Thoracic aorta (tissue), 2 donors: ENCODE measurements around the gene PHF23. TPM values are rescaled to one million over a fixed set of nuclear protein-coding genes. Genes with fewer than 3 reads are reported as not detected.

Experiments
- ATAC-seq: fragments of 150-250 bp; one replicate; pipeline ENCODE4 v1.8.0; 2017; ENCODE audit warnings: low read depth; ENCODE audit not compliant: insufficient number of reproducible peaks, low FRiP score
- DNase-seq: peaks from one replicate; pipeline ENCODE4 v3.0.0-alpha.2; 2020; ENCODE audit warnings: low spot score
- H3K27ac ChIP-seq, 2 donors: fragments of 200-600 bp; sonication (generic); 1 replicate in 1 of 2; 2 replicates in 1 of 2; pipeline ENCODE4 v1.5.1; 2016; ENCODE audit warnings: mild to moderate bottlenecking in 2 of 2, moderate library complexity in 2 of 2
- H3K27me3 ChIP-seq: fragments of 200-600 bp; sonication (generic); replicated peaks from 2 replicates; pipeline ENCODE4 v1.6.0; 2016; ENCODE audit warnings: mild to moderate bottlenecking; ENCODE audit not compliant: insufficient read depth
- H3K36me3 ChIP-seq: fragments of 200-600 bp; sonication (generic); one replicate; pipeline ENCODE4 v1.5.1; 2016
- H3K4me1 ChIP-seq, 2 donors: fragments of 200-600 bp; sonication (generic); 1 replicate in 1 of 2; 2 replicates in 1 of 2; pipeline versions ENCODE4 v1.5.1 to v1.6.0; 2016; ENCODE audit warnings: low read depth in 2 of 2, mild to moderate bottlenecking in 1 of 2; ENCODE audit not compliant: control insufficient read depth in 1 of 2
- H3K4me3 ChIP-seq: fragments of 200-600 bp; sonication (generic); 2 replicates; pipeline ENCODE4 v1.5.1; 2016; ENCODE audit warnings: mild to moderate bottlenecking
- H3K9me3 ChIP-seq: fragments of 200-600 bp; sonication (generic); 2 replicates; pipeline ENCODE4 v1.5.1; 2016
- total RNA-seq, 2 donors: library from RNA; depleted of rRNA; stranded (reverse); fragments of >200 nt; gene quantifications; one replicate each; pipeline versions ENCODE4 v1.1.0 to v1.2.3, GENCODE V29; 2016
- TF ChIP-seq, protein P1 (sequence below): fragments of 200-600 bp; sonication (generic); IDR thresholded peaks from one replicate; pipeline ENCODE4 v1.5.1; 2019; ENCODE audit warnings: antibody characterized with exemption

The PHF23 gene
- total RNA-seq, 2 donors from 2014 or later: 25.1 to 44.7 TPM

DNA sequence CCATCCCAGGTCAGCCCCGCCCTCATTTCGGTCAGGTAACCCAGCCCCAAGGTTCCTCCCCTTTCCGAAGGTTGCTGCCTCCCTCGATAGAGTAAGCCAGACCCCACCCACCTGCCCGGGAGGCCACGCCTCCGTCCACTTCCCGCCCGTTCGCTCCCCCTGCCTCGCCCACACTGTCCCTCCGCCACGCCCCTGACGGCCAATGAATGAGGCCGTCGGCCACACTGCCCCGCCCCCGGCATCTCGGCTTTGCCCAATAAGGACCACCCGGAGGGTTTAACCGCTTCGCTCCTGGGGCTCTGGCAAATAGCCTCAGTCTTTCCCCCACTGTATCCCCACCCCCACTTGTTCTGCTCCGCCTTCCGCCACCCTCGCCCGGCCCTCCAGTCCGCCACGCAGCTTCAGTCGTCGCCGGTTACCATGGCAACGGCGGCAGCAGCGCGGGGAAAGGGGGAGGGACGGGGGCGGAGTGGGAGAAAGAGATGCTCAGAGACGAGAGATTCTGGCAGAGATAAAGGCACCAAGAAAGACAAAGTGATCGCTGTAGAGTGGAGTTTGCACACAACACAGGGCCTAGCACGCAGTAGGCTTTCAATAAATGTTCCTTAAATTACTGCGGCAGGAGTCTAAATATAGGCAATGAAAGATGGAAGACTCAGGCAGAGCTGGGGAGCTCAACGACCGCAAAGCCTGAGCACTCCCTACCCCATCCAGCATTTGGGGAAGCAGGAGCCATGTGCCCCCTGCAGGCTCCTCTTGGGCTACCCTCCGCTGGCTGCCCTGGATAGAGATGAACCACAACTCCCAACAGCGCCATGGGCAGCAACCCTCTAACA, 24.7 kb downstream of the PHF23 start:
- H3K4me1 ChIP-seq: peaks cover 29 to 44% of the 10 kb centered on the region in 2 donors
- peak; percentile 57 for ATAC-seq

DNA sequence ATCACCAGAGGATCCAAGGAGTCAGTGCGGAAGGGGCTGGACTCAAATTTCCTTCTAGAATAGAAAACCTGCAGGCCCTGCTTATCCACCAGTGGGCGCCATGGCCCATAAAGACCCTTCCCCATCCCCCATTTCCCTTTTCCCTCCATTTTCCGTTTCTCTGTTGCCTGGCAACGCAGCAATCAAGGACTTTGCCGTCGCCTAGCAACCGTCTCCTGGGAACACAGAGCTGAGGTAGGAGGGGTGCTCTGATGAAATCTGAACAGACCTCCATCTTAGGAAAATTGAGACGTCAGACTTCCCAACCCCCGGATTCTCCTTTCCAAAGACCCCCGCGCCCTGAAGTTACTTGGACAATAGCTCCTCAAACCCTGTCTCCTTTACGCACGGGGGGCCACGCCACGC, 25.4 kb downstream of the PHF23 start:
- Histone ChIP-seq H3K9me3 (no peaks in the 10 kb centered on the region), H3K27ac (peak overlapping the region in 1 of 2 donors; percentile 61), H3K4me1 (peaks cover 29 to 38% of the 10 kb centered on the region in 2 donors), H3K4me3 (peak overlapping the region; percentile 84), H3K36me3 (no peaks in the 10 kb centered on the region), H3K27me3 (no peaks in the 10 kb centered on the region)
- peak; percentile 33 for ATAC-seq
- TF ChIP-seq, protein P1, sequence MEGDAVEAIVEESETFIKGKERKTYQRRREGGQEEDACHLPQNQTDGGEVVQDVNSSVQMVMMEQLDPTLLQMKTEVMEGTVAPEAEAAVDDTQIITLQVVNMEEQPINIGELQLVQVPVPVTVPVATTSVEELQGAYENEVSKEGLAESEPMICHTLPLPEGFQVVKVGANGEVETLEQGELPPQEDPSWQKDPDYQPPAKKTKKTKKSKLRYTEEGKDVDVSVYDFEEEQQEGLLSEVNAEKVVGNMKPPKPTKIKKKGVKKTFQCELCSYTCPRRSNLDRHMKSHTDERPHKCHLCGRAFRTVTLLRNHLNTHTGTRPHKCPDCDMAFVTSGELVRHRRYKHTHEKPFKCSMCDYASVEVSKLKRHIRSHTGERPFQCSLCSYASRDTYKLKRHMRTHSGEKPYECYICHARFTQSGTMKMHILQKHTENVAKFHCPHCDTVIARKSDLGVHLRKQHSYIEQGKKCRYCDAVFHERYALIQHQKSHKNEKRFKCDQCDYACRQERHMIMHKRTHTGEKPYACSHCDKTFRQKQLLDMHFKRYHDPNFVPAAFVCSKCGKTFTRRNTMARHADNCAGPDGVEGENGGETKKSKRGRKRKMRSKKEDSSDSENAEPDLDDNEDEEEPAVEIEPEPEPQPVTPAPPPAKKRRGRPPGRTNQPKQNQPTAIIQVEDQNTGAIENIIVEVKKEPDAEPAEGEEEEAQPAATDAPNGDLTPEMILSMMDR: no peak
- peak; percentile 56 for DNase-seq

More for the DNA sequence above, 24.7 kb downstream of the PHF23 start:
- Histone ChIP-seq H3K9me3 (no peaks in the 10 kb centered on the region), H3K27ac (peak overlapping the region; percentile 56 to 61), H3K27me3 (no peaks in the 10 kb centered on the region), H3K4me3 (peak overlapping the region; percentile 84), H3K36me3 (no peaks in the 10 kb centered on the region)
- DNase-seq: peak; percentile 98
- TF ChIP-seq, protein P1: peak; percentile 40

DNA sequence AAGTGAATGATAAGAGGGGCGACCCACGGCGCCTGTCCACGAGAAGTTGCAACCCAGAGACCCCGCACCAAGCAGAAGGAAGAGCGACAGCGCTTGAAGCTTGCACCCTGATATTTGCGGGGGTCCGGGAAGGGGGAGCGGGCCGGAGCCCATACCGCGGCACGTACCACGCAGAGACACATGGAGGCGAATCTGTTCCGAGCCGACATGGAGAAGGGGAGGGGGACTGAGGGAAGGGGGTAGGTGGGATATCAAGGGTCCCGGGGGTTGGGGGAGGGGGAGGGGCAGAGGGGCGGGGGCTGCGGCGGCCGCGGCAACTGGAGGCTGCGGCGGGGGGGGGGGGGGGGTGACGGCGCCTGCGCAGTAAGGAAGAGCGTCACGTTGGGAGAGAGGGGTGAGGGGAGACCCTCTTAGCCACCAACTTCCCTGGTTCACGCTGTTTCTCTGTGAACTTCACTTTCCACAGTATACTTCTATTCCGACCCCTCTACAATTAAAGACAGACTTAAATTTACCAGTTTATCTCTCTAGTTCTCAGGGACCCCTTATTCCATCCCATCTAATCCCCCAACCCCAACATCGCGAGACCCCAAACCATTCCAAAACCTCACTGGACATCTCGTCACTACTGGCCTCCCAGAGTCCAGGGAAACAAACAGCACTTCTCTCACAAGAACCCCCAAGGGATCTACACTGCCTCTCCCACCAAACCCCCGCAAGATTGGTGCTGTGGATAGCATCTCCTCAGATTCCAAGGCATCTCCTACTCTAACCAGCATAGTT, 27.6 kb downstream of the PHF23 start:
- H3K4me3 ChIP-seq: no peak overlapping the region
- H3K36me3 ChIP-seq: no peaks in the 10 kb centered on the region
- H3K27me3 ChIP-seq: no peaks in the 10 kb centered on the region
- no peak overlapping the region for H3K27ac ChIP-seq
- no peak for DNase-seq
- no peaks in the 10 kb centered on the region for H3K9me3 ChIP-seq
- no peak for ATAC-seq
- TF ChIP-seq, protein P1: no peak
- peaks cover 16 to 21% of the 10 kb centered on the region in 2 donors for H3K4me1 ChIP-seq

DNA sequence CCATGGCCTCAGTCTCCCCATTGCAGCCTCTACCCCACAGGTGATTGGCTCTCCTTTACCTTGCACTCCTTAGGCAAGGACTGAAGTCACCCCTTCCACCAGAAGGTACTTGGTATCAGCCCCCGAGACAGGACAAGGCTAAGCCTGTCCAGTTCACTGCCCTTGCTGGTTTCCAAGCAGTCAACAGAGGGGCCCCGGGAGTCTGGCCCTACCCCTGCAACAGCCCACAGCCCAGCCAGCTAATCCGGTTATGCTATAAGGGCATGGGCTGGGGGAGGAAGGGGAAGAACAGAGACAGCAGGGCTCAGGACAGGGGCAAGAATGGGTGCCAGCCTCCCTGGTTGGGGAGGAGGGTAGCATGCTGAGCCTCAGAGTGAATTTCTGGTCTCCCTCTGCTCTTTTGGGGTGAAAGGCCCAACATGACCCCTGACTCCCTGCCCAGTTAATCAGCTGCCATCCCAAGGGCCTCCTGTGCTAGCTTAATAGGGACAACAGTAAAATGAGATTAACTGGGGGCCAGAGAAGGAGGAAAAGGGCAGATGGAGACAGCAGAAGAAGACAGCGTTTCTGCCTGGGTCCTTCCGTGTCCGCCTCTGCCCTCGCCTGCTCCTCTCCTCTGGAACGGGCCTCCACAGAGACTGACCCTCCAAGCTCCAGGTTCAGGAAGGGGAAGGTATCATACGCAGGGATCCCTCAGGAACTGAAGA, 30.4 kb downstream of the PHF23 start:
- TF ChIP-seq, protein P1: no peak
- ATAC-seq: no peak
- Histone ChIP-seq H3K4me3 (no peak overlapping the region), H3K27me3 (no peaks in the 10 kb centered on the region), H3K9me3 (no peaks in the 10 kb centered on the region), H3K4me1 (peaks cover 2 to 13% of the 10 kb centered on the region in 2 donors), H3K36me3 (no peaks in the 10 kb centered on the region), H3K27ac (no peak overlapping the region)
- DNase-seq: no peak
